BLaER1 (cell line): ENCODE data around the gene TRPT1.

Source experiments
- H3K27ac ChIP-seq: shearing (Covaris generic); formaldehyde crosslinking; 2 replicates; pipeline ENCODE4 v1.8.1; 2022
- H3K27me3 ChIP-seq: shearing (Covaris generic); formaldehyde crosslinking; 2 replicates; pipeline ENCODE4 v1.8.1; 2022
- H3K36me3 ChIP-seq: shearing (Covaris generic); formaldehyde crosslinking; 2 replicates; pipeline ENCODE4 v1.8.1; 2022
- H3K4me1 ChIP-seq: shearing (Covaris generic); formaldehyde crosslinking; 2 replicates; pipeline ENCODE4 v1.8.1; 2022
- H3K4me2 ChIP-seq: shearing (Covaris generic); formaldehyde crosslinking; 2 replicates; pipeline ENCODE4 v1.8.1; 2022
- H3K4me3 ChIP-seq: shearing (Covaris generic); formaldehyde crosslinking; 2 replicates; pipeline ENCODE4 v1.8.1; 2022
- H3K9ac ChIP-seq: shearing (Covaris generic); formaldehyde crosslinking; 2 replicates; pipeline ENCODE4 v1.8.1; 2022
- H3K9me3 ChIP-seq: shearing (Covaris generic); formaldehyde crosslinking; 2 replicates; pipeline ENCODE4 v1.8.1; 2022
- H4K20me1 ChIP-seq: shearing (Covaris generic); formaldehyde crosslinking; 2 replicates; pipeline ENCODE4 v1.8.1; 2022
- Cebpa-rat ChIP-seq: shearing (Covaris generic); IDR thresholded peaks from 2 replicates; pipeline ENCODE4 v1.8.1; 2022

The TRPT1 gene

GRCh38 chr11:64225608-64226506 is at the start of gene TRPT1, which contains the start of gene NUDT22:
Gene TRPT1 (minus strand): TSS chr11:64226186. CDS start chr11:64225860, 326 bp downstream.
Gene NUDT22 (plus strand): TSS chr11:64226274. CDS start chr11:64226653, 379 bp downstream.
- Histone ChIP-seq H3K4me2 (peak within 1 kb of the TSS; percentile 99), H3K9ac (peak within 1 kb of the TSS; percentile 89), H3K27ac (peak within 1 kb of the TSS; percentile 95), H3K36me3 (peaks cover 42% of the 10 kb centered on the region), H3K9me3 (no peaks in the 10 kb centered on the region), H3K4me3 (peak within 1 kb of the TSS; percentile 79), H3K4me1 (peaks cover 67% of the 10 kb centered on the region), H3K27me3 (no peaks in the 10 kb centered on the region), H4K20me1 (peaks cover 32% of the 10 kb centered on the region)
- no peak for TF ChIP-seq Cebpa-rat

- H3K36me3 ChIP-seq = peaks cover 58% of the 10 kb centered on the region
- no peaks in the 10 kb centered on the region for H3K9me3 ChIP-seq
- no peaks in the 10 kb centered on the region for H4K20me1 ChIP-seq
- no peaks in the 10 kb centered on the region for H3K27me3 ChIP-seq
- peaks cover 27% of the 10 kb centered on the region for H3K4me1 ChIP-seq
- TF ChIP-seq Cebpa-rat = no peak
- no peak overlapping the region for H3K9ac ChIP-seq
- H3K4me3 ChIP-seq = no peak overlapping the region
- no peak overlapping the region for H3K4me2 ChIP-seq
- H3K27ac ChIP-seq = no peak overlapping the region
These were observed 49.2 kb upstream of the TRPT1 start for GRCh38 chr11:64275031-64275800.

DNA sequence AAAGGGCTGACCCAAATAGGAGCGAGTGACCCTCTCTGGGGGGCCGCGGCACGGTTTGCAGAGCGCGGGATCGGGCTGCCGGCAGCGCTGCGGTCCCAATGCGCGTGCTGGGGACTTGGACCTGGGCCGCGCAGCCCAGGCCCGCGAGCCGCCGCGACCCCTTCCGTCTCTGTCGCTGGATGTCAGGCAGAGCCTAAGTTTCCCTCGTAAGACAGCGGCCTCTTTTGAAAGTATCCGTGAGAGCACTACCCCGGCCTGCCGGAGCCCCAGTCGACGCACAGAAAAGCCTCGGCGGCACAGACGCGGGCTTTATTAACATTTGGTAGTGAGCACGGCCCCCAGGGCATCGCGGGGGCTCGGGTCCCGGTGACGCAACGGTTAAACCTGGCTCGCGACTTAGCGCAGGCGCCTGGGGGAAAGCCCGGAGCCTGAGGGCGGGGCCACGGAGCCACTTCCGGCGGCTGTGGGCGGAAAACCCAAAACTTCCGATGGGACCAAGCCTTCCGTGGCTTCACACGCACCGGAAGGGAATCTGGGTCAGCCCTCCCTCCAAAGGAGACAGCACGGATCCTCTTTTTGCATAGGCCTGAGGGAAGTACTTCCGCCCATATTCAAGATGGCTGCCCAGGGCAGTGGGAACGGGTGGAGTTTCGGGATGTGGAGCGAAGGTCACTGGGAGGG is 43.7 kb upstream of the TRPT1 start:
- H3K36me3 ChIP-seq = peaks cover 24% of the 10 kb centered on the region; the same call in 1 of the 2 replicates
- peak overlapping the region; percentile 100 for H3K27ac ChIP-seq

GRCh38 chr11:64268893-64269539 is 43.0 kb upstream of the TRPT1 start:
- peak overlapping the region; percentile 97 for H3K9ac ChIP-seq
- H3K4me2 ChIP-seq = peak overlapping the region; percentile 96
- peak overlapping the region; percentile 100 for H3K27ac ChIP-seq
- H3K4me3 ChIP-seq = peak overlapping the region; percentile 83
- peaks cover 25% of the 10 kb centered on the region for H3K36me3 ChIP-seq
- peaks cover 68% of the 10 kb centered on the region for H3K4me1 ChIP-seq
- TF ChIP-seq Cebpa-rat = no peak
- H4K20me1 ChIP-seq = no peaks in the 10 kb centered on the region
- no peaks in the 10 kb centered on the region for H3K9me3 ChIP-seq
- H3K27me3 ChIP-seq = no peaks in the 10 kb centered on the region

More for the DNA sequence above, 43.7 kb upstream of the TRPT1 start:
- H3K9ac ChIP-seq = peak overlapping the region; percentile 97
- H3K9me3 ChIP-seq = no peaks in the 10 kb centered on the region
- peak overlapping the region; percentile 83 for H3K4me3 ChIP-seq
- peak; percentile 94 for TF ChIP-seq Cebpa-rat
- H3K4me2 ChIP-seq = peak overlapping the region; percentile 96
- H3K4me1 ChIP-seq = peaks cover 61% of the 10 kb centered on the region
- H4K20me1 ChIP-seq = no peaks in the 10 kb centered on the region
- no peaks in the 10 kb centered on the region for H3K27me3 ChIP-seq

DNA sequence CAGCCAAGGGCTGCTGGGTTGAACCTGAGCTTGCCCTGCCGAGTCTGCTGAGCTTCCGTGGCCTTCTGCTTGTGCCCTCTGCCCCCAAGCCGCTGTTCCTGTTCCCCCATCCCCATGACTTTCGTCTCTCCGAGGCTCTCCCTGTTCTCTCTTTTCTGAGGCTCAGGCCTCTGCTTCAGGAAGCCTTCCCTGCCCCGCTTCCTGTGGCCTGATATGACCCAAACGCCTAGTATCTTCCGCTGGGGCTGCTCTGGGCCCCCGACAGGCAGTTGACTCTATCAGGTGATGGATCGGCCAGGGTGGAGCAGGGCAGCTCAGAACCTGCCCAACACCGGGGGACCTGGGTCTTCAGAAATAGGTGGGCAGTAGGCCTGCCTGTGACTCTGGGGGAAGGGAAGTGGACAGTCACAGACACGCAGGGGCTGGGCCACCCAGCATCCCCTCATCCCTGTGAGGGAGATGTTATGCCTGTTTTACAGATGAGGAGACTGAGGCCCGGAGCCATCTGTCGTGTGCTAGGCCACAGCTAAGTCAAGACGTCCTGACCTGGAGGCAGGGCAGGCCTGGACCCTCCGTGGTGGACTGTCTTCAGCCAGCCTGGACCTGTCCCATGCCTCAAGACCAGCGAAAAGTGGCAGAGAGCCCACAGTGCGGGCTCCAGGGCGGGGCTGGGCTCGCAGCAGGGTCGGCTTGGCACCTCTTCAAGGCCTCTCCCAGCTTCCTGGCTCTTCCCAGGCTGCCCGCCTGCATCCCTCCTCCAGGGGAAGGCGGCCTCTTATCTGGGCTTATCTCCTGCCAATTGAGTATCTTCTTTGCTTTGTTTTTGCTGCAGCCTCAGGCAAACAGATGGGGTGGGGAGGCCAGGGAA is 42.3 kb upstream of the TRPT1 start:
- Histone ChIP-seq H3K36me3 (peaks cover 28% of the 10 kb centered on the region), H3K4me3 (peak overlapping the region; percentile 83), H3K4me1 (peaks cover 75% of the 10 kb centered on the region), H3K27me3 (no peaks in the 10 kb centered on the region), H3K9me3 (no peaks in the 10 kb centered on the region), H3K9ac (peak overlapping the region; percentile 97), H3K4me2 (peak overlapping the region; percentile 96), H3K27ac (peak overlapping the region; percentile 100), H4K20me1 (no peaks in the 10 kb centered on the region)
- no peak for TF ChIP-seq Cebpa-rat

DNA sequence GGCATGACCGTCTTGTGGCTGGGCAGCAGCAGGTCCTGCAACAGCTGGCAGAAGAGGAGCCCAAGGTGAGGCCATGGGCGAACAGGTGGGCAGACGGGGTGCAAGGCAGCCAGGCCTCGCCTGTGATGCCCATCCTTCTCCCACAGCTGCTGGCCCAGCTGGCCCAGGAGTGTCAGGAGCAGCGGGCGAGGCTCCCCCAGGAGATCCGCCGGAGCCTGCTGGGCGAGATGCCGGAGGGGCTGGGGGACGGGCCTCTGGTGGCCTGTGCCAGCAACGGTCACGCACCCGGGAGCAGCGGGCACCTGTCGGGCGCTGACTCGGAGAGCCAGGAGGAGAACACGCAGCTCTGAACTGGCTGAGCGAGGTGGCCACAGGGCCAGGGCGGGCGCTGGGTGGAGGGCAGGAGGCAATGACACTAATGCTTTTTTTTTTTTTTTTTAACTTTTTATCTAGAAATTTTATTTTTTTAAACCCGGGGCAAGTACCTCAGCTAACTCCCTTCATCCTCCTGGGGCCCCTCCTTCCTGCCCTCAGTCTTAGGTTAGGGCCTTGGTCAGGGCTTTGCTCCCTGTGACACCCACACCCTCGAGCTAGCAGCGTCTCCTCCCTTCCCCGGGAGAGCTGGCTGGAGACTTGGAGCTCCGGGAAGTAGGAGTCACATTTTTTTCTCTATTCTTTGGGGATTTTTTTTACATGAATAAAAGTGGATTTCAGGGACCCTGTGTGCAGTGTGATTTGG is 41.4 kb upstream of the TRPT1 start:
- Histone ChIP-seq H3K36me3 (peaks cover 31% of the 10 kb centered on the region), H3K4me3 (peak overlapping the region; percentile 83), H3K4me2 (peak overlapping the region; percentile 96)

GRCh38 chr11:64266339-64266738 is 40.4 kb upstream of the TRPT1 start:
- H3K4me3 ChIP-seq = peak overlapping the region; percentile 83
- no peaks in the 10 kb centered on the region for H4K20me1 ChIP-seq
- H3K27ac ChIP-seq = peak overlapping the region; percentile 100
- peaks cover 41% of the 10 kb centered on the region for H3K36me3 ChIP-seq
- H3K4me1 ChIP-seq = peaks cover 65% of the 10 kb centered on the region
- H3K9ac ChIP-seq = peak overlapping the region; percentile 97
- H3K4me2 ChIP-seq = peak overlapping the region; percentile 96
- no peaks in the 10 kb centered on the region for H3K27me3 ChIP-seq
- no peak for TF ChIP-seq Cebpa-rat
- no peaks in the 10 kb centered on the region for H3K9me3 ChIP-seq

More for the DNA sequence above, 41.4 kb upstream of the TRPT1 start:
- Histone ChIP-seq H4K20me1 (no peaks in the 10 kb centered on the region), H3K9ac (peak overlapping the region; percentile 97), H3K4me1 (peaks cover 74% of the 10 kb centered on the region), H3K9me3 (no peaks in the 10 kb centered on the region), H3K27me3 (no peaks in the 10 kb centered on the region), H3K27ac (peak overlapping the region; percentile 100)
- TF ChIP-seq Cebpa-rat = no peak
